Trophoblast cell (in vitro differentiated cells and primary cell): Measurements from ENCODE around the gene SSBP3.

Experiments
- DNase-seq, 2 donors: peaks; one replicate each; pipeline ENCODE4 v3.0.0-alpha.2; 2016
- H2AFZ ChIP-seq: 2 replicates; pipeline ENCODE4 v1.6.1; 2013; ENCODE audit warnings: low read length, moderate library complexity, mild to moderate bottlenecking; ENCODE audit not compliant: insufficient read depth, poor library complexity
- H2AK5ac ChIP-seq: 2 replicates; pipeline ENCODE4 v1.6.1; 2013; ENCODE audit warnings: mild to moderate bottlenecking, low read length
- H2BK120ac ChIP-seq: 2 replicates; pipeline ENCODE4 v1.6.1; 2013; ENCODE audit warnings: low read length, mild to moderate bottlenecking, moderate library complexity; ENCODE audit not compliant: insufficient read depth, poor library complexity
- H2BK12ac ChIP-seq: 2 replicates; pipeline ENCODE4 v1.6.1; 2013; ENCODE audit warnings: mild to moderate bottlenecking, low read length, moderate library complexity
- H2BK5ac ChIP-seq: 2 replicates; pipeline ENCODE4 v1.6.1; 2013; ENCODE audit warnings: low read length, low read depth, moderate library complexity, mild to moderate bottlenecking; ENCODE audit not compliant: poor library complexity
- H3K14ac ChIP-seq: 2 replicates; pipeline ENCODE4 v1.6.1; 2013; ENCODE audit warnings: mild to moderate bottlenecking, low read length
- H3K18ac ChIP-seq: 2 replicates; pipeline ENCODE4 v1.6.1; 2013; ENCODE audit warnings: mild to moderate bottlenecking, low read length
- H3K23ac ChIP-seq: 2 replicates; pipeline ENCODE4 v1.6.1; 2013; ENCODE audit warnings: low read length
- H3K27ac ChIP-seq: 2 replicates; pipeline ENCODE4 v1.5.1; 2013; ENCODE audit warnings: low read depth, mild to moderate bottlenecking, inconsistent platforms, low read length, moderate library complexity
- H3K27me3 ChIP-seq: 2 replicates; pipeline ENCODE4 v1.6.1; 2013; ENCODE audit warnings: inconsistent platforms, mild to moderate bottlenecking, low read length, moderate library complexity; ENCODE audit not compliant: insufficient read depth
- H3K36me3 ChIP-seq, 2 experiments: 1 replicate in 1 of 2; 2 replicates in 1 of 2; pipeline ENCODE4 v1.6.1; 2013; ENCODE audit warnings: low read length in 2 of 2, mild to moderate bottlenecking in 2 of 2, moderate library complexity in 1 of 2; ENCODE audit not compliant: insufficient read depth in 2 of 2, control insufficient read depth in 1 of 2
- H3K4ac ChIP-seq: 2 replicates; pipeline ENCODE4 v1.6.1; 2013; ENCODE audit warnings: low read depth, mild to moderate bottlenecking, low read length, moderate library complexity
- H3K4me1 ChIP-seq, 2 experiments: 1 replicate in 1 of 2; 2 replicates in 1 of 2; pipeline ENCODE4 v1.6.1; 2013; ENCODE audit warnings: low read length in 2 of 2, mild to moderate bottlenecking in 2 of 2, moderate library complexity in 1 of 2; ENCODE audit not compliant: insufficient read depth in 2 of 2, control insufficient read depth in 1 of 2
- H3K4me2 ChIP-seq: 2 replicates; pipeline ENCODE4 v1.6.1; 2013; ENCODE audit warnings: inconsistent platforms, mild to moderate bottlenecking, low read length, moderate library complexity
- H3K4me3 ChIP-seq: 2 replicates; pipeline ENCODE4 v1.5.1; 2013; ENCODE audit warnings: mild to moderate bottlenecking, low read depth, low read length, inconsistent platforms
- H3K79me1 ChIP-seq: one replicate; pipeline ENCODE4 v1.6.1; 2013; ENCODE audit warnings: low read length
- H3K79me2 ChIP-seq: 2 replicates; pipeline ENCODE4 v1.6.1; 2013; ENCODE audit warnings: low read length, mild to moderate bottlenecking; ENCODE audit not compliant: control insufficient read depth, insufficient read depth, poor library complexity
- H3K9ac ChIP-seq: 2 replicates; pipeline ENCODE4 v1.6.1; 2013; ENCODE audit warnings: mild to moderate bottlenecking, low read length
- H3K9me3 ChIP-seq: 2 replicates; pipeline ENCODE4 v1.6.1; 2013; ENCODE audit warnings: low read depth, mild to moderate bottlenecking, control low read depth, inconsistent platforms, low read length; ENCODE audit not compliant: insufficient read depth
- H4K12ac ChIP-seq: 2 replicates; pipeline ENCODE4 v1.6.1; 2013; ENCODE audit warnings: low read depth, mild to moderate bottlenecking, low read length, moderate library complexity
- H4K8ac ChIP-seq: 2 replicates; pipeline ENCODE4 v1.6.1; 2013; ENCODE audit warnings: low read depth, mild to moderate bottlenecking, low read length, moderate library complexity
- H4K91ac ChIP-seq: one replicate; pipeline ENCODE4 v1.6.1; 2013; ENCODE audit warnings: low read depth, mild to moderate bottlenecking, low read length, moderate library complexity
- WGBS: extraction: QIAGEN DNeasy Blood & Tissue Kit; methylation state at CpG from one replicate; pipeline ENCODE4 v1.1.7; 2013; ENCODE audit warnings: missing lambda C conversion rate; ENCODE audit not compliant: insufficient read length, insufficient coverage; ENCODE audit errors: extremely low coverage; 5-methylcytosine and 5-hydroxymethylcytosine counted together

Gene SSBP3

DNA sequence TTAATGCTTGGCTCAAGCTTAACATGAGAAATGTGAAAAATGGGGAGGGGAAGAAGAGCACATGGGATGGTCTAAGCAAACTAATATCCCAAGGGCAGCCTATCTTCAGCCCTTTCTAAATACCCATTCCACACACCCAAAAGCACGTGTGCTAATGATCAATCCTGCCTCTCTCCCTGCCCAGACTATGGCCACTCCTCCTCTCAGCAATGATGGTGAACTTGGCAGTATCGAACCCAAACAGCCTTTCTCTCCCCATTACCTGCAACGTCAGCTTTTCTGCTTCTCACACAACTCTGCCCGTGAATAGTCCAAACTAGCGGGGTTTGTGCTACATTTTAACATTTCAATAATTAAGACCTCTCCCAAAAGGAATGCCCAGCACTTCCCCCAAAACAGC lies 41.6 kb downstream of the SSBP3 start:
- peaks cover 10 to 20% of the 10 kb centered on the region in 2 experiments for H3K36me3 ChIP-seq
- no CpG with 5 or more reads among the region's 5 CpGs for WGBS
- H3K27me3 ChIP-seq = no peaks in the 10 kb centered on the region
- no peak overlapping the region for H3K4me3 ChIP-seq
- H3K18ac ChIP-seq = no peak overlapping the region
- no peak overlapping the region for H3K4me2 ChIP-seq
- H3K79me1 ChIP-seq = no peaks in the 10 kb centered on the region
- no peak overlapping the region for H2BK5ac ChIP-seq
- no peak overlapping the region for H2BK12ac ChIP-seq
- H4K8ac ChIP-seq = no peak overlapping the region
- no peak overlapping the region for H3K14ac ChIP-seq
- H3K9me3 ChIP-seq = peaks cover 4% of the 10 kb centered on the region
- no peak overlapping the region for H3K27ac ChIP-seq
- H2BK120ac ChIP-seq = no peak overlapping the region
- H3K79me2 ChIP-seq = peaks cover 2% of the 10 kb centered on the region
- H3K9ac ChIP-seq = no peak overlapping the region
- no peak overlapping the region for H4K12ac ChIP-seq
- DNase-seq = no peak
- H3K4ac ChIP-seq = peak overlapping the region; percentile 77
- no peak overlapping the region for H2AK5ac ChIP-seq
- H4K91ac ChIP-seq = no peak overlapping the region
- no peak overlapping the region for H2AFZ ChIP-seq
- H3K4me1 ChIP-seq = no peaks in the 10 kb centered on the region
- no peak overlapping the region for H3K23ac ChIP-seq

DNA sequence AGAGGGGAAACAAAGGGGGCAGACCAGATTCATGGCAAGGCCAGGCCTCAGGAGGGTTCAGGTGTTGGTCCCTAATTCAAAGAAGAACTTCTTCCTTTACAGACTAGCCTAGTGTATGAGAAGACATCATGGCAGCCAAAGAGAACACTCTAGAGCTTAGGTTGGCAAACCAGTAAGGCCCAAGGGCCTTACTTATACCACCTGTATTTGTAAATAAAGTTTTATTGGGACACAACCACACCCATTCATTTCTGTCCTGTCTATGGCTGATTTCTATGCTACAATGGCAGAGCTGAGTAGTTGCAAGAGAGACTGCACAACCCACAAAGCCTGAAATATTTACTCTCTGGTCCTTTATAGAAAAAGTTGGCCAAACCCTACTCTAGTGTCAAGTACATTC lies 42.3 kb downstream of the SSBP3 start:
- Histone ChIP-seq H3K14ac (no peak overlapping the region), H3K27ac (no peak overlapping the region), H2BK12ac (no peak overlapping the region), H2AFZ (no peak overlapping the region), H3K23ac (no peak overlapping the region), H2BK120ac (no peak overlapping the region), H3K4ac (no peak overlapping the region), H3K9me3 (peaks cover 4% of the 10 kb centered on the region), H2AK5ac (no peak overlapping the region), H4K91ac (no peak overlapping the region), H3K9ac (no peak overlapping the region), H3K27me3 (no peaks in the 10 kb centered on the region), H3K79me1 (no peaks in the 10 kb centered on the region), H4K8ac (no peak overlapping the region), H2BK5ac (no peak overlapping the region), H3K4me3 (no peak overlapping the region), H3K79me2 (peaks cover 2% of the 10 kb centered on the region), H3K4me1 (no peaks in the 10 kb centered on the region), H3K18ac (no peak overlapping the region), H4K12ac (no peak overlapping the region), H3K4me2 (no peak overlapping the region), H3K36me3 (peaks cover 4 to 18% of the 10 kb centered on the region in 2 experiments)
- no peak for DNase-seq

GRCh38 chr1:54362881-54363340 lies 43.3 kb downstream of the SSBP3 start:
- H2BK12ac ChIP-seq = no peak overlapping the region
- no CpG with 5 or more reads among the region's 2 CpGs for WGBS
- H2AFZ ChIP-seq = no peak overlapping the region
- no peak overlapping the region for H3K27ac ChIP-seq
- H3K23ac ChIP-seq = no peak overlapping the region
- H4K8ac ChIP-seq = no peak overlapping the region
- no peak overlapping the region for H3K4me2 ChIP-seq
- no peaks in the 10 kb centered on the region for H3K4me1 ChIP-seq
- H3K36me3 ChIP-seq = peaks cover 10 to 28% of the 10 kb centered on the region in 2 experiments
- peaks cover 4% of the 10 kb centered on the region for H3K9me3 ChIP-seq
- peaks cover 2% of the 10 kb centered on the region for H3K79me2 ChIP-seq
- H2BK5ac ChIP-seq = no peak overlapping the region
- no peak for DNase-seq
- H4K91ac ChIP-seq = no peak overlapping the region
- no peak overlapping the region for H4K12ac ChIP-seq
- no peak overlapping the region for H2BK120ac ChIP-seq
- no peak overlapping the region for H3K9ac ChIP-seq
- H3K14ac ChIP-seq = no peak overlapping the region
- H2AK5ac ChIP-seq = no peak overlapping the region
- no peak overlapping the region for H3K4me3 ChIP-seq
- no peaks in the 10 kb centered on the region for H3K27me3 ChIP-seq
- peak overlapping the region; percentile 39 for H3K4ac ChIP-seq
- H3K79me1 ChIP-seq = no peaks in the 10 kb centered on the region
- no peak overlapping the region for H3K18ac ChIP-seq

- peaks cover 2% of the 10 kb centered on the region for H3K79me2 ChIP-seq
- no peak overlapping the region for H2BK5ac ChIP-seq
- no peak overlapping the region for H3K23ac ChIP-seq
- H4K91ac ChIP-seq = no peak overlapping the region
- no peak overlapping the region for H2AFZ ChIP-seq
- H2AK5ac ChIP-seq = no peak overlapping the region
- peaks cover 6 to 8% of the 10 kb centered on the region in 2 experiments for H3K4me1 ChIP-seq
- H3K79me1 ChIP-seq = no peaks in the 10 kb centered on the region
- no peak overlapping the region for H3K14ac ChIP-seq
- WGBS = no CpG with 5 or more reads among the region's 12 CpGs
- H2BK120ac ChIP-seq = no peak overlapping the region
- no peak overlapping the region for H4K12ac ChIP-seq
- H3K4ac ChIP-seq = peak overlapping the region; percentile 36
- DNase-seq = no peak
- H3K4me2 ChIP-seq = no peak overlapping the region
- no peak overlapping the region for H3K4me3 ChIP-seq
- H4K8ac ChIP-seq = no peak overlapping the region
- H3K9me3 ChIP-seq = peaks cover 4% of the 10 kb centered on the region
- no peak overlapping the region for H3K9ac ChIP-seq
- H3K36me3 ChIP-seq = peaks cover 17 to 29% of the 10 kb centered on the region in 2 experiments
- H2BK12ac ChIP-seq = no peak overlapping the region
- no peak overlapping the region for H3K18ac ChIP-seq
- H3K27ac ChIP-seq = no peak overlapping the region
- H3K27me3 ChIP-seq = no peaks in the 10 kb centered on the region
Observed at GRCh38 chr1:54361342-54361741, 44.9 kb downstream of the SSBP3 start.
